ENCODE results near the gene IL19.
A peak's percentile ranks its signal among the peaks of the same experiment; 100 is the strongest.

IL19 gene

DNA sequence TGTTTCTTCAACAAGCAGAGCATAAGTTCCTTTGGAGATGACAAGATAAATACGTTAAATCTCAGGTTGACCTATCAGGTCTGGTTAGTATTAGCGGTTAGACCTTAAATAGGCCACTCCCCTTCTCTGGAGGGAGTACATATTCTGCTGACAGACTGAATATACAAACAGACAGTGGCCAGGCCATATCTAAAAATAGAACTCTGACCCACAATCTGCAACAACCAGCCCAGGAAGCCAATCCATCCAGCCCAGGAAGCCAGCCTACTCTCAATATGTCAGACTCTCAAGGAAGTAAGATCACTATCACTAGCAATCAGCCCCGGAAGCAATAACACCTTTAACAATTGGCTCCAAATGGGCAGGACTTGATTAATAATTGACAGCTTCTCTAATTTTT is 101.6 kb downstream of the IL19 start:
- Histone ChIP-seq H3K36me3 (ENCODE audit: control insufficient read depth in 2 of 2, insufficient read depth in 1 of 2, low read length in 2 of 2) (no peaks in the 10 kb centered on the region), H3K4me3 (ENCODE audit: low read depth, low read length) (no peak overlapping the region), H3K4me1 (ENCODE audit: control insufficient read depth, insufficient read depth, low read length) (no peaks in the 10 kb centered on the region), H3K27ac (ENCODE audit: extremely low read depth, low read depth, low read length) (no peak overlapping the region), H3K9me3 (ENCODE audit: control insufficient read depth, insufficient read depth, low read depth, low read length) (no peaks in the 10 kb centered on the region)
- POLR2A ChIA-PET, result no interaction called here
- no peak for TF ChIP-seq ZSCAN23 (tag by site-specific recombination; IDR thresholded peaks at IDR 0.05)
- no peak for TF ChIP-seq ZNF768 (tag by site-specific recombination; IDR thresholded peaks at IDR 0.05)
- TF ChIP-seq ZNF155 (tag by site-specific recombination; IDR thresholded peaks at IDR 0.05), result no peak
- TF ChIP-seq, protein P1, sequence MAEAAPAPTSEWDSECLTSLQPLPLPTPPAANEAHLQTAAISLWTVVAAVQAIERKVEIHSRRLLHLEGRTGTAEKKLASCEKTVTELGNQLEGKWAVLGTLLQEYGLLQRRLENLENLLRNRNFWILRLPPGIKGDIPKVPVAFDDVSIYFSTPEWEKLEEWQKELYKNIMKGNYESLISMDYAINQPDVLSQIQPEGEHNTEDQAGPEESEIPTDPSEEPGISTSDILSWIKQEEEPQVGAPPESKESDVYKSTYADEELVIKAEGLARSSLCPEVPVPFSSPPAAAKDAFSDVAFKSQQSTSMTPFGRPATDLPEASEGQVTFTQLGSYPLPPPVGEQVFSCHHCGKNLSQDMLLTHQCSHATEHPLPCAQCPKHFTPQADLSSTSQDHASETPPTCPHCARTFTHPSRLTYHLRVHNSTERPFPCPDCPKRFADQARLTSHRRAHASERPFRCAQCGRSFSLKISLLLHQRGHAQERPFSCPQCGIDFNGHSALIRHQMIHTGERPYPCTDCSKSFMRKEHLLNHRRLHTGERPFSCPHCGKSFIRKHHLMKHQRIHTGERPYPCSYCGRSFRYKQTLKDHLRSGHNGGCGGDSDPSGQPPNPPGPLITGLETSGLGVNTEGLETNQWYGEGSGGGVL (tag by site-specific recombination; IDR thresholded peaks at IDR 0.05), result no peak
- no peak for TF ChIP-seq ZFP37 (tag by site-specific recombination; IDR thresholded peaks at IDR 0.05)
- TF ChIP-seq ZFP69B (tag by site-specific recombination; IDR thresholded peaks at IDR 0.05), result no peak
- no peak for TF ChIP-seq KLF16 (tag by site-specific recombination; IDR thresholded peaks at IDR 0.05)
- no peak for TF ChIP-seq YY1 (tag by site-specific recombination; IDR thresholded peaks at IDR 0.05)
- TF ChIP-seq ZNF416 (tag by site-specific recombination; IDR thresholded peaks at IDR 0.05), result no peak
- no peak for TF ChIP-seq KLF8 (tag by site-specific recombination; IDR thresholded peaks at IDR 0.05)
- TF ChIP-seq ZBTB7A (tag by site-specific recombination; IDR thresholded peaks at IDR 0.05; ENCODE audit: low read depth), result no peak
- TF ChIP-seq, protein P2, sequence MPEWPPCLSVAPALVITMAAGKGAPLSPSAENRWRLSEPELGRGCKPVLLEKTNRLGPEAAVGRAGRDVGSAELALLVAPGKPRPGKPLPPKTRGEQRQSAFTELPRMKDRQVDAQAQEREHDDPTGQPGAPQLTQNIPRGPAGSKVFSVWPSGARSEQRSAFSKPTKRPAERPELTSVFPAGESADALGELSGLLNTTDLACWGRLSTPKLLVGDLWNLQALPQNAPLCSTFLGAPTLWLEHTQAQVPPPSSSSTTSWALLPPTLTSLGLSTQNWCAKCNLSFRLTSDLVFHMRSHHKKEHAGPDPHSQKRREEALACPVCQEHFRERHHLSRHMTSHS (tag by site-specific recombination; IDR thresholded peaks at IDR 0.05), result no peak
- TF ChIP-seq, protein P3, sequence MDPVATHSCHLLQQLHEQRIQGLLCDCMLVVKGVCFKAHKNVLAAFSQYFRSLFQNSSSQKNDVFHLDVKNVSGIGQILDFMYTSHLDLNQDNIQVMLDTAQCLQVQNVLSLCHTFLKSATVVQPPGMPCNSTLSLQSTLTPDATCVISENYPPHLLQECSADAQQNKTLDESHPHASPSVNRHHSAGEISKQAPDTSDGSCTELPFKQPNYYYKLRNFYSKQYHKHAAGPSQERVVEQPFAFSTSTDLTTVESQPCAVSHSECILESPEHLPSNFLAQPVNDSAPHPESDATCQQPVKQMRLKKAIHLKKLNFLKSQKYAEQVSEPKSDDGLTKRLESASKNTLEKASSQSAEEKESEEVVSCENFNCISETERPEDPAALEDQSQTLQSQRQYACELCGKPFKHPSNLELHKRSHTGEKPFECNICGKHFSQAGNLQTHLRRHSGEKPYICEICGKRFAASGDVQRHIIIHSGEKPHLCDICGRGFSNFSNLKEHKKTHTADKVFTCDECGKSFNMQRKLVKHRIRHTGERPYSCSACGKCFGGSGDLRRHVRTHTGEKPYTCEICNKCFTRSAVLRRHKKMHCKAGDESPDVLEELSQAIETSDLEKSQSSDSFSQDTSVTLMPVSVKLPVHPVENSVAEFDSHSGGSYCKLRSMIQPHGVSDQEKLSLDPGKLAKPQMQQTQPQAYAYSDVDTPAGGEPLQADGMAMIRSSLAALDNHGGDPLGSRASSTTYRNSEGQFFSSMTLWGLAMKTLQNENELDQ (tag by site-specific recombination; IDR thresholded peaks at IDR 0.05; ENCODE audit: low read depth), result no peak
- CTCF ChIA-PET, result interaction anchor here (1.0 to 1.8 kb wide), 5 partner anchors 8 to 40 kb away, joined by 3 to 9 read pairs (median 5); partner anchors contain the start of gene IL20

DNA sequence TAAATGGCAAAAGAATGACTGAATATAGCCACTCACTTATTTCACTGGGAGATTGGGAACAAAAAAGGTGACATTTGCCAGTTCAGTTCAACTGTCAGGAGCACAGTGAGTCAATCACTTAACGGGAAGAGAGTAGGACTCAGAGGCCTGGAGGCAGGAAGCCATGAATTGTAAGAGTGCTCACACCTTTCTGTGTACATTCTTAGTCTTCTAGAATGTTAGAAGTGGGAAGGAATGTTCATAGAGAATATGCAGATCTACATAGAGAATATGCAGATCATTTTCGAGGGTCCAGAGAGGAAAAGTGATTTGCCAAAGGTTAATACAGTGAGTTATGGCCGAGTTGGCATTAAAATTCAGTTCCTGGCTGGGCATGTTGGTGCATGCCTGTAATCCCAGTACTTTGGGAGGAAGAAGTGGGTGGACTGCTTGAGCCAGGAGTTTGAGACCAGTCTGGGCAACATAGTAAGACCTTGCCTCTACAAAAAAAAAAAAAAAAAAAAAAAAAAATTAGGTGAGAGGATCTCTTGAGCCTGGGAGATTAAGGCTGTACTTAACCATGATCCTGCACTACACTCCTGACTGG is 103.1 kb downstream of the IL19 start:
- Histone ChIP-seq H3K4me1 (ENCODE audit: control insufficient read depth, insufficient read depth, low read length) (no peaks in the 10 kb centered on the region), H3K4me3 (ENCODE audit: low read depth, low read length) (no peak overlapping the region), H3K36me3 (ENCODE audit: control insufficient read depth in 2 of 2, insufficient read depth in 1 of 2, low read length in 2 of 2) (no peaks in the 10 kb centered on the region), H3K9me3 (ENCODE audit: control insufficient read depth, insufficient read depth, low read depth, low read length) (no peaks in the 10 kb centered on the region), H3K27ac (ENCODE audit: extremely low read depth, low read depth, low read length) (no peak overlapping the region)
- ChIA-PET POLR2A (no interaction called here), CTCF (interaction anchor here (0.6 to 1.8 kb wide), 6 partner anchors 9 to 232 kb away, joined by 3 to 6 read pairs (median 3); partner anchors contain the start of gene IL20)
- TF ChIP-seq ZNF324 (tag by site-specific recombination; IDR thresholded peaks at IDR 0.05) (no peak), ZNF768 (tag by site-specific recombination; IDR thresholded peaks at IDR 0.05) (no peak), ZNF654 (tag by site-specific recombination; IDR thresholded peaks at IDR 0.05; ENCODE audit: low read depth) (no peak), ZNF791 (tag by site-specific recombination; IDR thresholded peaks at IDR 0.05) (no peak)

DNA sequence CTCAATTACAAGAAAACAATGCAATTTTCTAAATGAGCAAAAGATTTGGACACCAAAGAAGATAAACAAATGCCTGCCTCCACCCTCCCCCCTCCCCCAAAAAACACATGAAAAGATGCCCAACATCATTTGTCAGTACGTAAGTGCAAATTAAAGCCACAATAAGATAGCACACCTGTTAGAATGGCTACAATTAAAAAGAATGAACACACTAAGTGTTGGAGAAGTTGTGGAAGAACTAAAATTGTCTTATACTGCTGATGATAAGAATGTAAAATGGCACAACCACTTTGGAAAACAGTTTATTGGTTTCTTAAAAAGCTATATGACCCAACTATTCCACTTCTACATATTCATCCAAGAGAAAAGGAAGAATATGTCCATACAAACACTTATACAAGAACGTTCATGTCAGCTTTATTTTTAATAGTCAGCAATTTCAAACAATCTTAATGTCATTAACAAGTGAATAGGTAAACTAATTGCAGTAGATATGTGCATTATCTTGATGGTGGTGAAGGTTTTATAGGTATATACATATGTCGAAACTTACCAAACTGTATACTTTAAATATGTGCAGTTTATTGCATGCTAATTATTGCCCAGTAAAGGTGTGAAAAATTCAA is 105.3 kb downstream of the IL19 start:
- ChIA-PET CTCF (no interaction called here), POLR2A (no interaction called here)
- no peak overlapping the region for H3K4me3 ChIP-seq (ENCODE audit: low read depth, low read length)
- H3K27ac ChIP-seq (ENCODE audit: extremely low read depth, low read depth, low read length), result no peak overlapping the region
- no peaks in the 10 kb centered on the region for H3K36me3 ChIP-seq (ENCODE audit: control insufficient read depth in 2 of 2, insufficient read depth in 1 of 2, low read length in 2 of 2)
- no peaks in the 10 kb centered on the region for H3K4me1 ChIP-seq (ENCODE audit: control insufficient read depth, insufficient read depth, low read length)
- H3K9me3 ChIP-seq (ENCODE audit: control insufficient read depth, insufficient read depth, low read depth, low read length), result no peaks in the 10 kb centered on the region
- TF ChIP-seq ZNF184 (tag by site-specific recombination; IDR thresholded peaks at IDR 0.05) (peak; percentile 97), ZNF501 (tag by site-specific recombination; IDR thresholded peaks at IDR 0.05) (no peak)
